Upper lobe of left lung (tissue), 4 donors: ENCODE results near the gene MUC22.
"Not testable (repeated sequence)": the region's sequence is repeated elsewhere in the genome, so short reads cannot be mapped to it uniquely, and the experiment has no call there.

ENCODE experiments used
- CTCF ChIP-seq, 6 experiments: fragments of 450-650 bp in 4 of 6; fragments of 200-600 bp in 2 of 6; sonication (generic) in 2 of 6; IDR thresholded peaks; one replicate each; pipeline ENCODE4 v1.5.1; 2016 to 2019; ENCODE audit warnings: antibody characterized with exemption in 6 of 6
- EP300 ChIP-seq, 4 donors: sonication (generic); formaldehyde crosslinking; IDR thresholded peaks; one replicate each; pipeline ENCODE4 v1.5.1; 2017; ENCODE audit warnings: antibody characterized with exemption in 4 of 4, control low read depth in 2 of 4
- POLR2A ChIP-seq, 4 donors: fragments of 450-650 bp; IDR thresholded peaks; one replicate each; pipeline ENCODE4 v1.5.1; 2016 to 2017; ENCODE audit warnings: antibody characterized with exemption in 4 of 4, mild to moderate bottlenecking in 2 of 4
- POLR2AphosphoS5 ChIP-seq, 2 donors: sonication (generic); formaldehyde crosslinking; IDR thresholded peaks; one replicate each; pipeline ENCODE4 v1.5.1; 2017; ENCODE audit warnings: antibody characterized with exemption in 2 of 2

- TF ChIP-seq CTCF, POLR2A, EP300, POLR2AphosphoS5 (IDR thresholded peaks at IDR 0.05): not testable (repeated sequence)
These were observed 11.6 kb downstream of the MUC22 start for GRCh38 chr6:31021705-31022531.
